Measurements from ENCODE around the gene SPAG6. TPM values are rescaled to one million over a fixed set of nuclear protein-coding genes. Genes with fewer than 3 reads are reported as not detected.

SPAG6 gene
- total and polyA plus RNA-seq, 4 donors: 0.23 TPM; not detected in 3

GRCh38 chr10:22319980-22320558 lies 25.2 kb upstream of the SPAG6 start:
- TF ChIP-seq, protein P1, sequence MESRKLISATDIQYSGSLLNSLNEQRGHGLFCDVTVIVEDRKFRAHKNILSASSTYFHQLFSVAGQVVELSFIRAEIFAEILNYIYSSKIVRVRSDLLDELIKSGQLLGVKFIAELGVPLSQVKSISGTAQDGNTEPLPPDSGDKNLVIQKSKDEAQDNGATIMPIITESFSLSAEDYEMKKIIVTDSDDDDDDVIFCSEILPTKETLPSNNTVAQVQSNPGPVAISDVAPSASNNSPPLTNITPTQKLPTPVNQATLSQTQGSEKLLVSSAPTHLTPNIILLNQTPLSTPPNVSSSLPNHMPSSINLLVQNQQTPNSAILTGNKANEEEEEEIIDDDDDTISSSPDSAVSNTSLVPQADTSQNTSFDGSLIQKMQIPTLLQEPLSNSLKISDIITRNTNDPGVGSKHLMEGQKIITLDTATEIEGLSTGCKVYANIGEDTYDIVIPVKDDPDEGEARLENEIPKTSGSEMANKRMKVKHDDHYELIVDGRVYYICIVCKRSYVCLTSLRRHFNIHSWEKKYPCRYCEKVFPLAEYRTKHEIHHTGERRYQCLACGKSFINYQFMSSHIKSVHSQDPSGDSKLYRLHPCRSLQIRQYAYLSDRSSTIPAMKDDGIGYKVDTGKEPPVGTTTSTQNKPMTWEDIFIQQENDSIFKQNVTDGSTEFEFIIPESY (IDR thresholded peaks at IDR 0.05): no peak
- TF ChIP-seq, protein P2, sequence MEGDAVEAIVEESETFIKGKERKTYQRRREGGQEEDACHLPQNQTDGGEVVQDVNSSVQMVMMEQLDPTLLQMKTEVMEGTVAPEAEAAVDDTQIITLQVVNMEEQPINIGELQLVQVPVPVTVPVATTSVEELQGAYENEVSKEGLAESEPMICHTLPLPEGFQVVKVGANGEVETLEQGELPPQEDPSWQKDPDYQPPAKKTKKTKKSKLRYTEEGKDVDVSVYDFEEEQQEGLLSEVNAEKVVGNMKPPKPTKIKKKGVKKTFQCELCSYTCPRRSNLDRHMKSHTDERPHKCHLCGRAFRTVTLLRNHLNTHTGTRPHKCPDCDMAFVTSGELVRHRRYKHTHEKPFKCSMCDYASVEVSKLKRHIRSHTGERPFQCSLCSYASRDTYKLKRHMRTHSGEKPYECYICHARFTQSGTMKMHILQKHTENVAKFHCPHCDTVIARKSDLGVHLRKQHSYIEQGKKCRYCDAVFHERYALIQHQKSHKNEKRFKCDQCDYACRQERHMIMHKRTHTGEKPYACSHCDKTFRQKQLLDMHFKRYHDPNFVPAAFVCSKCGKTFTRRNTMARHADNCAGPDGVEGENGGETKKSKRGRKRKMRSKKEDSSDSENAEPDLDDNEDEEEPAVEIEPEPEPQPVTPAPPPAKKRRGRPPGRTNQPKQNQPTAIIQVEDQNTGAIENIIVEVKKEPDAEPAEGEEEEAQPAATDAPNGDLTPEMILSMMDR (IDR thresholded peaks at IDR 0.05; ENCODE audit: low read depth, low read length, missing input control): no peak
- TF ChIP-seq GABPA (IDR thresholded peaks at IDR 0.05 in 1 of 2, conservative IDR thresholded peaks at IDR 0.05 in 1 of 2): no peak
- TF ChIP-seq HNF4G (IDR thresholded peaks at IDR 0.05): no peak
- no peak for TF ChIP-seq FOXA1 (IDR thresholded peaks at IDR 0.05)
- TF ChIP-seq RAD21 (IDR thresholded peaks at IDR 0.05): no peak
- TF ChIP-seq ATF3 (IDR thresholded peaks at IDR 0.05): no peak
- no peak for TF ChIP-seq HNF4A (conservative IDR thresholded peaks at IDR 0.05)
- no peak for TF ChIP-seq TAF1 (conservative IDR thresholded peaks at IDR 0.05)
- WGBS: 8% methylated on average over 30 of the region's 30 CpGs
- H3K4me1 ChIP-seq (ENCODE audit: control insufficient read depth in 4 of 4, insufficient read depth in 4 of 4, low read length in 3 of 4): peaks cover 11 to 59% (median 38%) of the 10 kb centered on the region in 4 donors
- DNase-seq (ENCODE audit: low spot score): no peak
- H3K27me3 ChIP-seq (ENCODE audit: control insufficient read depth in 4 of 4, insufficient read depth in 4 of 4, low read length in 3 of 4): no peaks in the 10 kb centered on the region
- no peaks in the 10 kb centered on the region for H3K36me3 ChIP-seq (ENCODE audit: control insufficient read depth in 4 of 4, insufficient read depth in 3 of 4, low read depth in 1 of 4, low read length in 3 of 4)
- H3K27ac ChIP-seq (ENCODE audit: low read depth in 1 of 2, low read length in 2 of 2): peak overlapping the region; percentile 63 to 83
- H3K4me3 ChIP-seq (ENCODE audit: low read depth in 1 of 3, low read length in 3 of 3): peak overlapping the region; percentile 45 to 100 (median 54)
- H3K9ac ChIP-seq (ENCODE audit: low read depth in 1 of 2, low read length in 2 of 2): peak overlapping the region; percentile 84 to 88
- no peaks in the 10 kb centered on the region for H3K9me3 ChIP-seq (ENCODE audit: control insufficient read depth in 4 of 4, low read length in 3 of 4)

DNA sequence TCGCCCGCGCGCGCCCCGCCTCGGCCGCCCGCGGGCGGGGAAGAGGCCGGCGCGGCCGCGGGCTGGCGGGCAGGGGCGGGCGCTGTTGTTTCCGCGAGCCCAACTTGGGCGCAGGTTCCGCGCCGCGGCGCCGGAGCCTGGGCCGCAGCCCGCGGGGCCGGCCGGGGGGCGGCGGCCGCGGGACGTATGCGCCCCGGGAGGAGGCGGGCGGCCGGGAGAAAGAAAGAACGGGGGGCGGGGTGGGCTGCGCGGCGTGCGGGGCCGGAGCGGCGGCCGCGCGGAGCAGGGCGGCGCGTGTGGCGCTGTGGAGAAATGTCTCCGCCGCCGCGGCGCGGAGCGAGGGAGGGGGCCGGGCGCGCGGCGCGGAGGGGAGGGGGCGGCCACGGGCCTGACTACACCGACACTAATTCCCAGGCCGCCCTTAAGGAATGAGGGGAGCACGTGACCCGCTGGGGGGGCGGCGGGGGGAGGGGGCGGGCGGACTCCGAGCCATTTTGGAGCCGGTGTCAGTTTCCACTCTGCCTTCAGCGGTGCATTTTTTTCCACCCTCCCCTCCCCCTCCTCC lies 24.6 kb upstream of the SPAG6 start, which contains the start of gene BMI1:
Gene BMI1 (plus strand): TSS at position 509 of the 565 bp plus-strand sequence. CDS start 5,351 bp downstream, outside the sequence.
- Histone ChIP-seq H3K9me3 (ENCODE audit: control insufficient read depth in 4 of 4, low read length in 3 of 4) (no peaks in the 10 kb centered on the region), H3K4me1 (ENCODE audit: control insufficient read depth in 4 of 4, insufficient read depth in 4 of 4, low read length in 3 of 4) (peaks cover 12 to 56% (median 33%) of the 10 kb centered on the region in 4 donors), H3K27me3 (ENCODE audit: control insufficient read depth in 4 of 4, insufficient read depth in 4 of 4, low read length in 3 of 4) (no peaks in the 10 kb centered on the region), H3K4me3 (ENCODE audit: low read depth in 1 of 3, low read length in 3 of 3) (peak within 1 kb of the TSS; percentile 63 to 100 (median 91)), H3K9ac (ENCODE audit: low read depth in 1 of 2, low read length in 2 of 2) (peak within 1 kb of the TSS; percentile 84 to 88), H3K36me3 (ENCODE audit: control insufficient read depth in 4 of 4, insufficient read depth in 3 of 4, low read depth in 1 of 4, low read length in 3 of 4) (no peaks in the 10 kb centered on the region), H3K27ac (ENCODE audit: low read depth in 1 of 2, low read length in 2 of 2) (peak within 1 kb of the TSS; percentile 97)
- peak; percentile 88 for DNase-seq (ENCODE audit: low spot score)
- 1% methylated on average over 85 of the region's 85 CpGs for WGBS
- TF ChIP-seq JUND (IDR thresholded peaks at IDR 0.05): no peak
- no peak for TF ChIP-seq FOXA1 (IDR thresholded peaks at IDR 0.05)
- TF ChIP-seq SP1 (IDR thresholded peaks at IDR 0.05): no peak
- TF ChIP-seq TAF1 (conservative IDR thresholded peaks at IDR 0.05): no peak
- no peak for TF ChIP-seq YY1 (IDR thresholded peaks at IDR 0.05)
- TF ChIP-seq FOXA2 (IDR thresholded peaks at IDR 0.05): no peak
- TF ChIP-seq, protein P1 (IDR thresholded peaks at IDR 0.05): no peak
- no peak for TF ChIP-seq NR2F2 (IDR thresholded peaks at IDR 0.05)
- TF ChIP-seq ATF3 (IDR thresholded peaks at IDR 0.05): no peak
- TF ChIP-seq, protein P2 (IDR thresholded peaks at IDR 0.05; ENCODE audit: low read depth, low read length, missing input control): no peak
- no peak for TF ChIP-seq RXRA (IDR thresholded peaks at IDR 0.05)
- no peak for TF ChIP-seq REST (IDR thresholded peaks at IDR 0.05)
- TF ChIP-seq HNF4A (conservative IDR thresholded peaks at IDR 0.05): no peak
- TF ChIP-seq HNF4G (IDR thresholded peaks at IDR 0.05): no peak
- TF ChIP-seq, protein P3, sequence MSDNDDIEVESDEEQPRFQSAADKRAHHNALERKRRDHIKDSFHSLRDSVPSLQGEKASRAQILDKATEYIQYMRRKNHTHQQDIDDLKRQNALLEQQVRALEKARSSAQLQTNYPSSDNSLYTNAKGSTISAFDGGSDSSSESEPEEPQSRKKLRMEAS (IDR thresholded peaks at IDR 0.05): no peak
- TF ChIP-seq GABPA (IDR thresholded peaks at IDR 0.05 in 1 of 2, conservative IDR thresholded peaks at IDR 0.05 in 1 of 2): no peak

All from liver (tissue), 9 donors.